H9 (cell line): ENCODE measurements around the gene PARK7. TPM values are rescaled to one million over a fixed set of nuclear protein-coding genes. Genes with fewer than 3 reads are reported as not detected.
"Not testable (repeated sequence)": the region's sequence is repeated elsewhere in the genome, so short reads cannot be mapped to it uniquely, and the experiment has no call there.

Source experiments
- DNase-seq: peaks from one replicate; pipeline ENCODE4 v3.0.0-alpha.2; 2017
- H2AFZ ChIP-seq: one replicate; pipeline ENCODE4 v1.6.1; 2013; ENCODE audit warnings: mild to moderate bottlenecking, low read length, control low read depth, moderate library complexity
- H2AK5ac ChIP-seq: 2 replicates; pipeline ENCODE4 v1.6.1; 2013; ENCODE audit warnings: low read length, control low read depth, mixed read lengths; ENCODE audit not compliant: insufficient read length
- H2BK120ac ChIP-seq: one replicate; pipeline ENCODE4 v1.6.1; 2013; ENCODE audit warnings: low read depth, mild to moderate bottlenecking, low read length, control low read depth, inconsistent platforms; ENCODE audit not compliant: poor library complexity, severe bottlenecking
- H2BK12ac ChIP-seq: 2 replicates; pipeline ENCODE4 v1.6.1; 2013; ENCODE audit warnings: low read length, control low read depth, mixed read lengths, low read depth; ENCODE audit not compliant: insufficient read length
- H2BK15ac ChIP-seq: 2 replicates; pipeline ENCODE4 v1.6.1; 2013; ENCODE audit warnings: low read depth, low read length, control low read depth
- H2BK20ac ChIP-seq: one replicate; pipeline ENCODE4 v1.6.1; 2013; ENCODE audit warnings: low read depth, mild to moderate bottlenecking, low read length, control low read depth, inconsistent platforms; ENCODE audit not compliant: poor library complexity, severe bottlenecking
- H2BK5ac ChIP-seq: 2 replicates; pipeline ENCODE4 v1.6.1; 2013; ENCODE audit warnings: low read length, control low read depth, mixed read lengths; ENCODE audit not compliant: insufficient read length
- H3K14ac ChIP-seq: 2 replicates; pipeline ENCODE4 v1.6.1; 2013; ENCODE audit warnings: low read length, control low read depth; ENCODE audit not compliant: insufficient read depth
- H3K18ac ChIP-seq: 2 replicates; pipeline ENCODE4 v1.6.1; 2013; ENCODE audit warnings: low read depth, mild to moderate bottlenecking, mixed read lengths, low read length, control low read depth; ENCODE audit not compliant: insufficient read length
- H3K23ac ChIP-seq: 2 replicates; pipeline ENCODE4 v1.6.1; 2013; ENCODE audit warnings: low read length, control low read depth, mixed read lengths, low read depth; ENCODE audit not compliant: insufficient read length
- H3K23me2 ChIP-seq: 2 replicates; pipeline ENCODE4 v1.6.1; 2013; ENCODE audit warnings: low read depth, mild to moderate bottlenecking, mixed read lengths, low read length, control low read depth; ENCODE audit not compliant: insufficient read length, poor library complexity, severe bottlenecking
- H3K27ac ChIP-seq: 2 replicates; pipeline ENCODE4 v1.5.1; 2013; ENCODE audit warnings: low read length, control low read depth, mixed read lengths, low read depth; ENCODE audit not compliant: insufficient read length
- H3K27me3 ChIP-seq: 2 replicates; pipeline ENCODE4 v1.6.1; 2013; ENCODE audit warnings: low read length, control low read depth, inconsistent platforms; ENCODE audit not compliant: insufficient read depth
- H3K4ac ChIP-seq: 2 replicates; pipeline ENCODE4 v1.6.1; 2013; ENCODE audit warnings: low read depth, mild to moderate bottlenecking, control low read depth, inconsistent platforms, low read length, moderate library complexity
- H3K4me1 ChIP-seq: 2 replicates; pipeline ENCODE4 v1.6.1; 2013; ENCODE audit warnings: low read length, control low read depth, inconsistent platforms; ENCODE audit not compliant: insufficient read depth
- H3K4me2 ChIP-seq: 2 replicates; pipeline ENCODE4 v1.6.1; 2013; ENCODE audit warnings: low read length, control low read depth, mixed read lengths; ENCODE audit not compliant: insufficient read length, insufficient read depth
- H3K56ac ChIP-seq: 2 replicates; pipeline ENCODE4 v1.6.1; 2013; ENCODE audit warnings: low read depth, mild to moderate bottlenecking, mixed read lengths, low read length, control low read depth; ENCODE audit not compliant: insufficient read length
- H3K79me1 ChIP-seq: 2 replicates; pipeline ENCODE4 v1.6.1; 2013; ENCODE audit warnings: low read depth, mild to moderate bottlenecking, moderate library complexity, low read length, control low read depth, inconsistent platforms; ENCODE audit not compliant: insufficient read depth, poor library complexity, severe bottlenecking
- H3K79me2 ChIP-seq: 2 replicates; pipeline ENCODE4 v1.6.1; 2013; ENCODE audit warnings: low read length, control low read depth, inconsistent platforms; ENCODE audit not compliant: insufficient read depth
- H3K9ac ChIP-seq: 2 replicates; pipeline ENCODE4 v1.6.1; 2013; ENCODE audit warnings: low read length, control low read depth, mixed read lengths; ENCODE audit not compliant: insufficient read length; ENCODE audit errors: extremely low read depth
- H3K9me3 ChIP-seq: one replicate; pipeline ENCODE4 v1.6.1; 2013; ENCODE audit warnings: low read depth, low read length, inconsistent platforms; ENCODE audit not compliant: control insufficient read depth
- H3T11ph ChIP-seq: one replicate; pipeline ENCODE4 v1.6.1; 2013; ENCODE audit warnings: mild to moderate bottlenecking, low read length, control low read depth, inconsistent platforms
- H4K20me1 ChIP-seq: one replicate; pipeline ENCODE4 v1.6.1; 2013; ENCODE audit not compliant: control insufficient read depth, insufficient read length, insufficient read depth
- H4K5ac ChIP-seq: 2 replicates; pipeline ENCODE4 v1.6.1; 2013; ENCODE audit warnings: low read depth, mild to moderate bottlenecking, mixed read lengths, low read length, control low read depth; ENCODE audit not compliant: insufficient read length
- H4K8ac ChIP-seq: replicated peaks from 2 replicates; pipeline ENCODE4 v1.6.1; 2013; ENCODE audit warnings: low read length, control low read depth, mixed read lengths, low read depth; ENCODE audit not compliant: insufficient read length
- H4K91ac ChIP-seq: 2 replicates; pipeline ENCODE4 v1.6.1; 2013; ENCODE audit warnings: low read depth, mild to moderate bottlenecking, moderate library complexity, mixed read lengths, low read length, control low read depth; ENCODE audit not compliant: insufficient read length
- H3K27ac Mint-ChIP-seq, 3 experiments: 2 replicates in 2 of 3; 3 replicates in 1 of 3; pipeline ENCODE4 v1.8.0; 2020 to 2021; ENCODE audit warnings: mixed read lengths in 3 of 3, mild to moderate bottlenecking in 1 of 3, moderate library complexity in 1 of 3
- H3K27me3 Mint-ChIP-seq: 2 replicates; pipeline ENCODE4 v1.8.0; 2021; ENCODE audit warnings: low read depth, mild to moderate bottlenecking, moderate library complexity, mixed read lengths
- H3K36me3 Mint-ChIP-seq, 3 experiments: 2 replicates in 2 of 3; 3 replicates in 1 of 3; pipeline ENCODE4 v1.8.0; 2020 to 2021; ENCODE audit warnings: low read depth in 3 of 3, mixed read lengths in 3 of 3; ENCODE audit not compliant: insufficient read depth in 1 of 3
- H3K4me1 Mint-ChIP-seq, 2 experiments: 2 replicates each; pipeline ENCODE4 v1.8.0; 2020; ENCODE audit warnings: mixed read lengths in 2 of 2
- H3K4me3 Mint-ChIP-seq, 2 experiments: 2 replicates in 1 of 2; 3 replicates in 1 of 2; pipeline ENCODE4 v1.8.0; 2020 to 2021; ENCODE audit warnings: mild to moderate bottlenecking in 2 of 2, mixed read lengths in 2 of 2, moderate library complexity in 1 of 2
- H3K9me3 Mint-ChIP-seq, 2 experiments: 2 replicates in 1 of 2; 3 replicates in 1 of 2; pipeline ENCODE4 v1.8.0; 2020; ENCODE audit warnings: mild to moderate bottlenecking in 2 of 2, mixed read lengths in 2 of 2, moderate library complexity in 1 of 2
- WGBS: extraction: QIAGEN DNeasy Blood & Tissue Kit; methylation state at CpG from one replicate; pipeline ENCODE4 v1.1.7; 2013; ENCODE audit warnings: missing lambda C conversion rate, low lambda C conversion rate, mixed read lengths; ENCODE audit not compliant: insufficient read length; ENCODE audit errors: extremely low coverage; 5-methylcytosine and 5-hydroxymethylcytosine counted together
- total RNA-seq: library from RNA; stranded (reverse); gene quantifications from 2 replicates; pipeline ENCODE4 v1.2.1, GENCODE V29; 2021

Gene PARK7
- total RNA-seq, 1 experiment from 2014 or later: 370 TPM

DNA sequence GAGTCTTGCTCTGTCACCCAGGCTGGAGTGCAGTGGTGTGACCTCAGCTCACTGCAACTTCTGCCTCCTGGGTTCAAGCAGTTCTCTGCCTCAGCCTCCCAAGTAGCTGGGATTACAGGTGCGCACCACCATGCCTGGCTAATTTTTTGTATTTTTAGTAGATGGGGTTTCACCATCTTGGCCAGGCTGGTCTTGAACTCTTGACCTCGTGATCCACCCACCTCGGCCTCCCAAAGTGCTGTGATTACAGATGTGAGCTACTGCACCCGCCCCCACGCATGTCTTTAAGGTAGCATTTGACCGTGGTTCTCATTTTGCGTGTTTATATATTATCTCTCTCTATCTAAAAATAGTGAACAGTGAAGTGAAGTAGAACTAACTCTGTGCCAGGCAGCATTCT, 2.3 kb downstream of the PARK7 start:
- not testable (repeated sequence) for H3K23me2 ChIP-seq, H4K20me1 ChIP-seq, H3K23ac ChIP-seq, H4K91ac ChIP-seq, H3K27me3 ChIP-seq, H2BK15ac ChIP-seq, H4K5ac ChIP-seq, DNase-seq, H3K18ac ChIP-seq, H3K14ac ChIP-seq, H3K4ac ChIP-seq, H3K9ac ChIP-seq, H3K27me3 Mint-ChIP-seq, H4K8ac ChIP-seq, H2AK5ac ChIP-seq, H2BK20ac ChIP-seq, H3T11ph ChIP-seq, H3K79me1 ChIP-seq, H3K27ac ChIP-seq, H2BK5ac ChIP-seq, H2BK12ac ChIP-seq, H3K4me2 ChIP-seq, H3K9me3 Mint-ChIP-seq, H3K4me1 ChIP-seq, H3K9me3 ChIP-seq, H3K79me2 ChIP-seq, H2AFZ ChIP-seq, H3K56ac ChIP-seq, H2BK120ac ChIP-seq
- Mint-ChIP-seq H3K27ac (peak overlapping the region in 1 of 3 experiments; percentile 60; a peak in 1 of 7 replicates), H3K36me3 (peaks cover 39 to 62% (median 50%) of the 10 kb centered on the region in 3 experiments), H3K4me1 (peaks cover 15 to 20% of the 10 kb centered on the region in 2 experiments), H3K4me3 (peak overlapping the region in 1 of 2 experiments; percentile 64; a peak in 2 of 5 replicates)
- WGBS: no CpG with 5 or more reads among the region's 7 CpGs
